ENCODE results near the gene ZNF358.

Gene ZNF358

DNA sequence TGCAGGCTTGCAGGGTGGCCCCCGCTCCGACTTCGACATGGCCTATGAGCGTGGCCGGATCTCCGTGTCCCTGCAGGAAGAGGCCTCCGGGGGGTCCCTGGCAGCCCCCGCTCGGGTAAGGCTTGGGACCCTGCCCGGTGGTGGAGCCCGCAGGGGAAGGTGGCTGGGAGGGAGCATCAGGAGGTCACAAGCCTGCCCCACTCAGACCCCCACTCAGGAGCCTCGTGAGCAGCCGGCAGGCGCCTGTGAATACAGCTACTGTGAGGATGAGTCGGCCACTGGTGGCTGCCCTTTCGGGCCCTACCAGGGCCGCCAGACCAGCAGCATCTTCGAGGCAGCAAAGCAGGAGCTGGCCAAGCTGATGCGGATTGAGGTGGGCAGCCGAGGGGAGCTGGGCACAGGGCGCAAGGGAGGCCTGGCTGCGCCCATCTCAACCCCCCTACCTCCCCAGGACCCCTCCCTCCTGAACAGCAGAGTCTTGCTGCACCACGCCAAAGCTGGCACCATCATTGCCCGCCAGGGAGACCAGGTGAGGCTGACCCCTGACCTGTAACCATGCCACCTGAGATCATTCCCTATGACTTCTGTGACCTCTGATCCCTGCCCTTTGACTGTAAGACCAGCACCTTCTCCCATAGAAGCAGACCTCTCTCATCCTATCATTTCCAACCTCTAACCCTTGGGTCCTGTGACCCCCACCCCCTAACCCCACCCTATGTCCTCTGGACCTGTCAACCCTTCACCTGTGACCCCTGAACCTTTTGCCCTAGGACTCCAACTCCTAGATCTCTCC, 26.8 kb downstream of the ZNF358 start:
- Mint-ChIP-seq H3K9me3 (no peaks in the 10 kb centered on the region), H3K27me3 (no peaks in the 10 kb centered on the region), H3K4me3 (no peak overlapping the region), H3K4me1 (peaks cover 30% of the 10 kb centered on the region), H3K36me3 (peaks cover 37% of the 10 kb centered on the region), H3K27ac (peak overlapping the region; percentile 70)
- CTCF ChIA-PET: no interaction called here
- DNase-seq: no peak

DNA sequence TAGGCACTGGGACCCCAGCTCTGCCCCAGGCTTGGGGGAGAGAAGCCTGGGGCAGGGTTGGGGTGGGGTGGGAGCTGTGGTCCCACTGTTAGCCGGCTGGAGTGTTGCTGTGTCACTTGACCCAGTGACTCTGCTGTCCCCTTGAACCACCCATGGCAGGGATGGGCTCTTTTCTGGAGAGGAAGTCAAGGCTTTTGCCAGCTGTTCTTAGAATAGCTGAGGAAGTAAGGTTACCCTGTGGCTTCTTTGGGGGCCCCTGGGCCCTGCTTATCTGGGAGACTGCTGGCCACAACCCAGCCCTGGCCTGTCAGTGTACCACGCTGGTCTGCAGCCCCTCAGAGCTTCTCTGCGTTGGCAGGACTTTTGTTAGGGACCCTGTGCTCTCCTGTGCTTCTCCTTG, 28.7 kb downstream of the ZNF358 start:
- Mint-ChIP-seq H3K9me3 (no peaks in the 10 kb centered on the region), H3K27ac (peak overlapping the region; percentile 80), H3K36me3 (peaks cover 32% of the 10 kb centered on the region), H3K4me1 (peaks cover 30% of the 10 kb centered on the region), H3K4me3 (no peak overlapping the region), H3K27me3 (no peaks in the 10 kb centered on the region)
- CTCF ChIA-PET: interaction anchor here (0.6 to 1.4 kb wide), 2 partner anchors 24 to 190 kb away, joined by 3 read pairs; no protein-coding TSS in a partner anchor
- DNase-seq: no peak

DNA sequence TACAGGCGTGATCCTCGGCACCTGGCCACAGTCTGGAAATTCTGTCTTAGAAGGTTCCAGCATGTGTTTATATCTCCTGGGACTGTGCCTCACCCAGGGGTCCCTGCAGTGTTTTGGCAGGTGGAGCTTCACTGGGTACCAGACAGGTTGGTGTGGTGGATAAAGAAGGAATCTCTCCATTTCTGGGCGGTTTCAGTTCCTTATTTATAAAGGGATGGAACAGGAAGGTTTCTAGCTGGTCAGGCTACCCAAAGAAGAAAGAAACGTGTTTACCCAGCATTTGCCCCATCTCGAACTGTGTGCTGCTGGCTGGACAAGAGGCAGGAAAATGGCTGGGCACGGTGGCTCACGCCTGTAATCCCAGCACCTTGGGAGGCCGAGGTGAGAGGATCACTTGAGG, 29.4 kb downstream of the ZNF358 start:
- CTCF ChIA-PET: interaction anchor here (1.0 to 1.4 kb wide), 2 partner anchors 23 kb away, joined by 3 read pairs; no protein-coding TSS in a partner anchor
- H3K4me1 Mint-ChIP-seq: peaks cover 32% of the 10 kb centered on the region
- no peaks in the 10 kb centered on the region for H3K27me3 Mint-ChIP-seq
- DNase-seq: no peak
- H3K27ac Mint-ChIP-seq: peak overlapping the region; percentile 45
- peaks cover 32% of the 10 kb centered on the region for H3K36me3 Mint-ChIP-seq
- no peak overlapping the region for H3K4me3 Mint-ChIP-seq
- no peaks in the 10 kb centered on the region for H3K9me3 Mint-ChIP-seq

DNA sequence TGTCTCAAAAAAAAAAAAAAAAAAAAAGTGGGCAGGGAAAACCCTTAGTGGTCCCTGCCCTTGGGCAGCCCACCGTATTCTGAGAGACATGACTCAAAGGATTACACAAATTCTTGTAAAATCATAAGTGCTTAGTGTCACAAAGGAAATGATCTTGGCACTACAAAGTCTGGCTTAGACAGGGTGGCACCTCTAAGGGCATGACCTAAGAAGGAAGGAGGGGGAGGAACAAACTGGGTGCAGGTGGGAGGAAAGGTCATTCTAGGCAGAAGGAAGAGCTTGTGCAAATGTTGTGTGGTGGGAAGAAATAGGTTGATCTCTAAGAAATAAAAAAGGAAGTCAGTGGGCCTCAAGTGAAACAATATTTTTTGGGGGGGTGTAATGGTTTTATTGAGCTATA, 30.0 kb downstream of the ZNF358 start:
- CTCF ChIA-PET: interaction anchor here (1.0 kb wide), 1 partner anchor 22 kb away, joined by 3 read pairs; no protein-coding TSS in a partner anchor
- H3K4me3 Mint-ChIP-seq: no peak overlapping the region
- no peak for DNase-seq
- H3K9me3 Mint-ChIP-seq: no peaks in the 10 kb centered on the region
- peaks cover 32% of the 10 kb centered on the region for H3K4me1 Mint-ChIP-seq
- peak overlapping the region; percentile 1 for H3K27ac Mint-ChIP-seq
- H3K27me3 Mint-ChIP-seq: no peaks in the 10 kb centered on the region
- peaks cover 36% of the 10 kb centered on the region for H3K36me3 Mint-ChIP-seq

DNA sequence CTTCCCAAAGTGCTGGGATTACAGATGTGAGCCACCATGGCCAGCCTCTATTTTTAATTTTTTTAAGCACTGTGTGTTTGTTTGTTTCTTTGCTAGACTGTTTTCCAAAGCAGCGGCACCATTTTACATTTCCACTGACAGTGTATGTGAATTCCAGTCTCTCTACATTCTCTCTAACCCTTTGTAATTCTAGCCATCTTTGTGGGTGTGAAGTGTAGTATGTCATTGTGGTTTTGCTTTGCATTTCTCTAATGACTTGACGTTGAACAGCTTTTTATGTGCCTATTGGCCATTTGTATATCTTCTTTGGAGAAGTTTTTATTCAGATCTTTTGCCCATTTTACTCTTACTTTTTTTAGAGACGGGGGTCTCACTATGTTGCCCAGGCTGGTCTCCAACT, 31.3 kb downstream of the ZNF358 start:
- peaks cover 37% of the 10 kb centered on the region for H3K4me1 Mint-ChIP-seq
- H3K27ac Mint-ChIP-seq: peak overlapping the region; percentile 58
- H3K36me3 Mint-ChIP-seq: peaks cover 31% of the 10 kb centered on the region

DNA sequence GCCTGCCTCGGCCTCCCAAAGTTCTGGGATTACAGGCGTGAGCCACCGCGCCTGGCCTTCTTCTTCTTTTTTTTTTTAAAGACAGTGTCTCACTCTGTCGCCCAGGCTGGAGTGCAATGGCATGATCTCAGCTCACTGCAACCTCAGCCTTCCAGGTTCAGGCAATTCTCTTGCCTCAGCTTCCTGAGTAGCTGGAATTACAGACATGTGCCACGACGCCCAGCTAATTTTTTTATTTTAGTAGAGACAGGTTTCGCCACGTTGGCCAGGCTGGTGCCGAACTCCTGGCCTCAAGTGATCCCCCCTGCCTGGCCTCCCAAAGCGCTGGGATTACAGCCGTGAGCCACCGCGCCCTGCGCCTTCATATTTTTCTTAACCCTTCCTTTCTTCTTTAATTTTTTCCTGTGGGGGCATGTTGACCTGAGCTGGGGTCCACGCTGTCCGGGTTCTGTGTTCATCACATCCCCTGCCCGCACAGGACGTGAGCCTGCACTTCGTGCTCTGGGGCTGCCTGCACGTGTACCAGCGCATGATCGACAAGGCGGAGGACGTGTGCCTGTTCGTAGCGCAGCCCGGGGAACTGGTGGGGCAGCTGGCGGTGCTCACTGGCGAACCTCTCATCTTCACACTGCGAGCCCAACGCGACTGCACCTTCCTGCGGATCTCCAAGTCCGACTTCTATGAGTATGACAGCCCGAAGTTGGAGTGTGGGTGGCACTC, 33.7 kb downstream of the ZNF358 start:
- H3K4me1 Mint-ChIP-seq: peaks cover 35% of the 10 kb centered on the region
- no peak for DNase-seq

More for the DNA sequence above, 31.3 kb downstream of the ZNF358 start:
- H3K4me3 Mint-ChIP-seq: no peak overlapping the region
- CTCF ChIA-PET: no interaction called here
- H3K27me3 Mint-ChIP-seq: no peaks in the 10 kb centered on the region
- no peaks in the 10 kb centered on the region for H3K9me3 Mint-ChIP-seq
- no peak for DNase-seq

DNA sequence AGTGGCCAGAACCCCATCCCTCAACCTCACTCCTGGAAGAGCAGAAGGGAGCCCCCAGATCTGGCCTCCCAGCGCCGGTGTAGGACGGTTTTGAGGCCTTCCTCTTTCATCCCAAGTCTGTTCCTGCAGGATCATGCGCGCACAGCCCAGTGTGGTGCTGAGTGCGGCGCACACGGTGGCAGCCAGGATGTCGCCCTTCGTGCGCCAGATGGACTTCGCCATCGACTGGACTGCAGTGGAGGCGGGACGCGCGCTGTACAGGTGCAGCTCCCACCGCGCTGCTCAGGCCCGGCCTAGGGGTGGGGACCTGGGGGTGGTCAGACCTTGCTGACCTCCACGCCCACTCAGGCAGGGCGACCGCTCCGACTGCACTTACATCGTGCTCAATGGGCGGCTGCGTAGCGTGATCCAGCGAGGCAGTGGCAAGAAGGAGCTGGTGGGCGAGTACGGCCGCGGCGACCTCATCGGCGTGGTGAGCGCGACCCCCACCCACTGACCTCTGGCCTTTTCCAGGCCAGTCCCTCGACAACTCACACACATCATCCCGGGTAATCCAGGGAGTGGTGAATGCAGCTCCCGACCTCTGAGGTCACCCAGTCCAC, 34.4 kb downstream of the ZNF358 start:
- Mint-ChIP-seq H3K27ac (no peak overlapping the region), H3K4me3 (no peak overlapping the region), H3K4me1 (peaks cover 28% of the 10 kb centered on the region), H3K36me3 (peaks cover 31% of the 10 kb centered on the region), H3K9me3 (no peaks in the 10 kb centered on the region), H3K27me3 (no peaks in the 10 kb centered on the region)
- no peak for DNase-seq
- CTCF ChIA-PET: no interaction called here

More for the DNA sequence above, 33.7 kb downstream of the ZNF358 start:
- Mint-ChIP-seq H3K4me3 (no peak overlapping the region), H3K36me3 (peaks cover 31% of the 10 kb centered on the region), H3K27ac (no peak overlapping the region), H3K27me3 (no peaks in the 10 kb centered on the region), H3K9me3 (no peaks in the 10 kb centered on the region)
- CTCF ChIA-PET: no interaction called here

DNA sequence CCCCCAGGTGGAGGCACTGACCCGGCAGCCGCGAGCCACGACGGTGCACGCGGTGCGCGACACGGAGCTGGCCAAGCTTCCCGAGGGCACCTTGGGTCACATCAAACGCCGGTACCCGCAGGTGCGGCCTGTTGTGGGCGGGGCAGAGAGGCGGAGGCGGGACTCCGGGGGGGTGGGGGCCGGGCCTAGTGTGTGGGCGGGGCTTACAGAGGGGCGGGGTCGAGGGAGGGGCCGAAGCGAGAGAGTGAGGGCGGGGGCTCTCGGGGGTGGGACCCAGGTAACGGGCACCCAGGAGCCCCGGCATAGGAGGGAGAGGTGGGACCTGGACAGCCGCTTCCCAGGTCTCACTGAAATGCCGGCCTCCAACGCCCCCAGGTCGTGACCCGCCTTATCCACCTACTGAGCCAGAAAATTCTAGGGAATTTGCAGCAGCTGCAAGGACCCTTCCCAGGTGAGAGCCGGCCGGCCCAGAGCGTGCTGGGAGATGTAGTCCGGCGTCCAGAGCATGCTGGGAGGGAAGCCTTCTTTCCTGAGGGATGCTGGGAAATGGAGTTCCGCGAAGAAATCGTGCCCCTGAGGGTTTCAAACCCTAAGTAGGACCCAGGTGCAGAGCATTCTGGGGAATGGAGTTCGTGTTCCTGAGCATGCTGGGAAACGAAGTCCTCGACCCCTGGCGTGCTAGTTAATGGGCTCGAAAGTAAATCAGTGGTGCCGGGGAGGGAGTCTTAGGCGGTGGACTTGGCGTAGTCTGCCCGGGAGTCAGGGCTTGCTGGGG, 35.3 kb downstream of the ZNF358 start:
- Mint-ChIP-seq H3K4me3 (no peak overlapping the region), H3K27ac (no peak overlapping the region)
- CTCF ChIA-PET: interaction anchor here (2.6 kb wide), 1 partner anchor 17 kb away, joined by 12 read pairs; no protein-coding TSS in a partner anchor

DNA sequence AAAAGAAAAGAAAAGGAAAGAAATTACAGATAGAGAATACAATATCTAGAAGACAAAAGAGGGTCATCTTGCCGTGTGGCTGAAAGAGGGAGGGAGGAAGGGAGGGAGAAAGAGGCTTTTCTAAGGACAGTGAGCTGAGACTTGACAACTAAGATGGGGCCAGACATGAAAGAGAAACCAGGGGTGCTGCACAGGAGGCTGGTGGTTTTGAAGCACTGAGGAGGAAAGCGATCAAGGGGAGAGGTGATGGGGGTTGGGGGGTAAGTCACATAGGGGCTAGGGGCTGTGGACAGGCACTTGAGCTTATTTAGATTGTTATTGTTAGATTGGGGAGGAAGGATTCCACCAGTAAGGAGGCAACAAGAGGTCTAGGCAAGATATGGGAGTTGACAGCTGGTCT, 36.9 kb downstream of the ZNF358 start:
- no peaks in the 10 kb centered on the region for H3K9me3 Mint-ChIP-seq
- H3K27ac Mint-ChIP-seq: peak overlapping the region; percentile 65
- peaks cover 18% of the 10 kb centered on the region for H3K4me1 Mint-ChIP-seq
- H3K27me3 Mint-ChIP-seq: no peaks in the 10 kb centered on the region
- H3K4me3 Mint-ChIP-seq: no peak overlapping the region
- peaks cover 40% of the 10 kb centered on the region for H3K36me3 Mint-ChIP-seq
- CTCF ChIA-PET: interaction anchor here (2.6 kb wide), 1 partner anchor 16 kb away, joined by 12 read pairs; no protein-coding TSS in a partner anchor
- DNase-seq: peak; percentile 34

More for the DNA sequence above, 35.3 kb downstream of the ZNF358 start:
- H3K9me3 Mint-ChIP-seq: no peaks in the 10 kb centered on the region
- DNase-seq: peak; percentile 39
- peaks cover 32% of the 10 kb centered on the region for H3K36me3 Mint-ChIP-seq
- no peaks in the 10 kb centered on the region for H3K27me3 Mint-ChIP-seq
- H3K4me1 Mint-ChIP-seq: peaks cover 22% of the 10 kb centered on the region

DNA sequence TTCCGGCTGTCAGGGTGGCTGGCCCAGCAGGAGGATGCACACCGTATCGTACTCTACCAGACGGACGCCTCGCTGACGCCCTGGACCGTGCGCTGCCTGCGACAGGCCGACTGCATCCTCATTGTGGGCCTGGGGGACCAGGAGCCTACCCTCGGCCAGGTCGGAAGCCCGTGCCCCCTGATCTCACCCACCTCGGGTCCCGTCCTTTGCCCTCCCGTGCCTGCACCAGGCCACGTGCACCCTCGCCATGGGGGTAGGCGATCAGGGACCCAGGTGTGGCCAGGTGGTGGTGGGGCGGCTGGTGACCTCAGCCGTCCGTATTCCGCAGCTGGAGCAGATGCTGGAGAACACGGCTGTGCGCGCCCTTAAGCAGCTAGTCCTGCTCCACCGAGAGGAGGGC, 38.7 kb downstream of the ZNF358 start:
- no peaks in the 10 kb centered on the region for H3K27me3 Mint-ChIP-seq
- no peaks in the 10 kb centered on the region for H3K9me3 Mint-ChIP-seq
- no peak for DNase-seq
- peaks cover 18% of the 10 kb centered on the region for H3K4me1 Mint-ChIP-seq
- CTCF ChIA-PET: no interaction called here
- H3K4me3 Mint-ChIP-seq: no peak overlapping the region
- H3K36me3 Mint-ChIP-seq: peaks cover 50% of the 10 kb centered on the region
- no peak overlapping the region for H3K27ac Mint-ChIP-seq

DNA sequence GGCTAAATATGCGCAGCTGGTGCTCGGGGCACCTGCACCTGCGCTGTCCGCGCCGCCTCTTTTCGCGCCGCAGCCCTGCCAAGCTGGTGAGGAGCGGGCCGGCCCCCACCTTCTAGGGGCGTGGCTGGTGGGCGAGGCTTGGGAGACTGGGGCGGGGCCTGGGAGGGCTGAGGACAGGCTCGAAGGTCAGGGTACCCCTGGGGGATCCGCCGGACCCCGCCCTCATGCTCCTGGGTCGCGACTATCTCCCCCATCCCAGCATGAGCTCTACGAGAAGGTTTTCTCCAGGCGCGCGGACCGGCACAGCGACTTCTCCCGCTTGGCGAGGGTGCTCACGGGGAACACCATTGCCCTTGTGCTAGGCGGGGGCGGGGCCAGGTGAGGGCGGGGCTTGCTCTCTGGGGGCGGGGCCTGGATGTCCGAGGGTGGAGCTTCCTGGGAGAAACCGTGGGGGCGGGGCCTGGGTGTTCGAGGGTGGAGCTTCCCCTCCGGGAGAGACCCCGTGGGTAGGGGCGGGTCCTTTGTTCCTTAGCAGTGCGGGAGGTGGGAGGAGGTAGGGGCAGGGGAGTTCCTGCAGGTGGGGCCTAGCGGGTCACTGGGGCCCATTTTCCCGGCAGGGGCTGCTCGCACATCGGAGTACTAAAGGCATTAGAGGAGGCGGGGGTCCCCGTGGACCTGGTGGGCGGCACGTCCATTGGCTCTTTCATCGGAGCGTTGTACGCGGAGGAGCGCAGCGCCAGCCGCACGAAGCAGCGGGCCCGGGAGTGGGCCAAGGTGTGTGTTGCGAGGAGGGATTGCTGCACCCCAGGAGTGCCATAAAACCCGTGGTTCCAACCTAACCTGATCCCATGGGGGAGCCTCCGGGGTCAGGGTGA, 39.3 kb downstream of the ZNF358 start:
- peaks cover 16% of the 10 kb centered on the region for H3K4me1 Mint-ChIP-seq
- no peak overlapping the region for H3K4me3 Mint-ChIP-seq
- CTCF ChIA-PET: no interaction called here
- peaks cover 48% of the 10 kb centered on the region for H3K36me3 Mint-ChIP-seq
- no peaks in the 10 kb centered on the region for H3K27me3 Mint-ChIP-seq
- DNase-seq: peak; percentile 34
- H3K9me3 Mint-ChIP-seq: no peaks in the 10 kb centered on the region
- no peak overlapping the region for H3K27ac Mint-ChIP-seq

DNA sequence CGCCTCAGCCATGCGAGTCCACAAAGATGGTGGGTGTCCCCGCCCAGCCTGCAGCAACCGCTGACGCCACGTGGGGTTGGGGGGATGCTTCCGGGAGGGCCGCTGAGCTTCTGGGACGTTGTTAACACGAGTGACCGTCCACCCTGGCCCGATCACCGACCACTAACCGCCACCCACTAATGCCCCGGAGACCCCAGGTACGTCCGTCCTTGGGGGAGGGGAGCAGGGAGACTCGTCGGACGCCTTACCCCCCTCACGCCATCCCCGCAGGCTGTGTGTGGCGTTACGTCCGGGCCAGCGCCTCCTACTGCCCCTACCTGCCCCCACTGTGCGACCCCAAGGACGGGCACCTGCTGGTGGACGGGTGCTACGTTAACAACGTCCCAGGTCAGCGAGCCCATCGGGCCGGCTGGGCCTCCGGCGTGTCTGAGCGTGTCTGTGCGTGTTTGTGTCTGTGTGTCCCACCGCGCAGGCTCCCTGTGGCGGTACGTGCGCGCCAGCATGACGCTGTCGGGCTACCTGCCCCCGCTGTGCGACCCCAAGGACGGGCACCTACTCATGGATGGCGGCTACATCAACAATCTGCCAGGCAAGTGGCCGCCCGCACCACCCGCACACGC, 40.9 kb downstream of the ZNF358 start:
- Mint-ChIP-seq H3K27me3 (no peaks in the 10 kb centered on the region), H3K4me3 (no peak overlapping the region), H3K9me3 (no peaks in the 10 kb centered on the region), H3K27ac (no peak overlapping the region), H3K4me1 (peaks cover 13% of the 10 kb centered on the region), H3K36me3 (peaks cover 40% of the 10 kb centered on the region)
- CTCF ChIA-PET: no interaction called here
- no peak for DNase-seq

DNA sequence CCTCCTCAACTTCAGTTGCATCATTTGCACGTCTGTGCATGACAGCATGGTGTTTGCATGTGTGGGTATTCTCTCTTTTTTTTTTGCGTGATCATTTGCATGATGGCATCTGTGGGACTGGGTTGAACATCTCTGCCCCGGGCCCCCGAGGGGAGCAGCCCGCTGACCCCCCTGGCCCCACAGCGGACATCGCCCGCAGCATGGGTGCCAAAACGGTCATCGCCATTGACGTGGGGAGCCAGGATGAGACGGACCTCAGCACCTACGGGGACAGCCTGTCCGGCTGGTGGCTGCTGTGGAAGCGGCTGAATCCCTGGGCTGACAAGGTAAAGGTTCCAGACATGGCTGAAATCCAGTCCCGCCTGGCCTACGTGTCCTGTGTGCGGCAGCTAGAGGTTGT, 42.8 kb downstream of the ZNF358 start:
- no peak overlapping the region for H3K27ac Mint-ChIP-seq
- CTCF ChIA-PET: interaction anchor here (3.3 kb wide), 1 partner anchor 10 kb away, joined by 13 read pairs; no protein-coding TSS in a partner anchor
- no peaks in the 10 kb centered on the region for H3K4me1 Mint-ChIP-seq
- H3K27me3 Mint-ChIP-seq: no peaks in the 10 kb centered on the region
- DNase-seq: no peak
- no peak overlapping the region for H3K4me3 Mint-ChIP-seq
- H3K9me3 Mint-ChIP-seq: no peaks in the 10 kb centered on the region
- H3K36me3 Mint-ChIP-seq: peaks cover 38% of the 10 kb centered on the region

All from activated naive CD4-positive, alpha-beta T cell treated with anti-CD3 and anti-CD28 coated beads, Interleukin-2, amount 10 ng/mL, durations not matched to agents 7 days and 5 days (primary cell).